GM21360 (cell line): ENCODE data around the gene RAB33A.

Experiments
- ATAC-seq: cut with Tn5 transposase; IDR thresholded peaks from one replicate; pipeline ENCODE4 v1.9.1; 2021; ENCODE audit warnings: mild to moderate bottlenecking, moderate library complexity; ENCODE audit not compliant: unreplicated experiment

The RAB33A gene

GRCh38 chrX:130171446-130172126 lies at the start of gene RAB33A:
RAB33A (plus strand) TSS chrX:130171962; CDS start chrX:130172063, 101 bp downstream.
- ATAC-seq, result no peak

DNA sequence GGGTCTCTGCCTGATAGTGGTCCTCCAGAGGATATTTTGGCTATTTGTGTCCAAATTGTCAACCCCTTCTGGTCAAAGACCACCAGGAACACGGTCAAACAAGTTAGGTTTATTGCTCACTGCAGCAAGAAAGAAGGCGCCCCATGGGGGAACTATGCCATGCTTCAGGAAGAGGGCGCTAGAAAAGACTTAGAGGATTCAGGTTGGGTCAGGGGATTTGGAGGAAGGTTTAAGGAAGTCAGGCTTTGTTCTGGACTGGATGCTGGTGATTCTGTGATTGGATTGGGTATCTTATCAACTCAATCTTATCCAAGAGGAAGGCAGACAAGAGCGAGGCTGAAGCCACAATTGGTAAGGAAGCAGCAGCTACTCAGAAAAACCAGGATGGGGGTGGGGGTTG lies 47.2 kb upstream of the RAB33A start:
- ATAC-seq, result no peak

GRCh38 chrX:130125091-130125874 lies 46.5 kb upstream of the RAB33A start:
- ATAC-seq, result no peak

- no peak for ATAC-seq
Observed at GRCh38 chrX:130130990-130131389, 40.8 kb upstream of the RAB33A start.

GRCh38 chrX:130136496-130136895 lies 35.3 kb upstream of the RAB33A start:
- ATAC-seq, result no peak

DNA sequence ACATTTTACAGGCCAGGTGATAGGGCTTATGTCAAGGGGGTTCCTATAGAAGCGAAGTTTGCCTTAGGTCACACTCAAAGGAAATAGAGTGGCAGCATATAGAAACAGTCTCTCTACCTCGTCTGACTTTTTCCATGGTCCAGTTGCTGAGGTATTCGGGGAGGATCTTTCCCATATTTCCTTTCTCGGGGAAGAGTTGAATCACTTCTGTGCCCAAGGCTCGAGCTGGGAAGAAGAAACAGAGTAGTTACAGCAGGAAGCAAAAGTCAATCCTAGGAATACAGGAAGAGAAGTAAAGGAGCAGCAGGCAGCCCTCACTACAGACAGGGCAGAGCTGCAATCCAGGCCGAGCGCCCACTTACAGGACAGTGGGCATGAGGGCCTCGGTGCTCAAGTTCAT lies 34.8 kb upstream of the RAB33A start:
- no peak for ATAC-seq

- ATAC-seq, result no peak
Observed at GRCh38 chrX:130139474-130140201, 32.1 kb upstream of the RAB33A start.

DNA sequence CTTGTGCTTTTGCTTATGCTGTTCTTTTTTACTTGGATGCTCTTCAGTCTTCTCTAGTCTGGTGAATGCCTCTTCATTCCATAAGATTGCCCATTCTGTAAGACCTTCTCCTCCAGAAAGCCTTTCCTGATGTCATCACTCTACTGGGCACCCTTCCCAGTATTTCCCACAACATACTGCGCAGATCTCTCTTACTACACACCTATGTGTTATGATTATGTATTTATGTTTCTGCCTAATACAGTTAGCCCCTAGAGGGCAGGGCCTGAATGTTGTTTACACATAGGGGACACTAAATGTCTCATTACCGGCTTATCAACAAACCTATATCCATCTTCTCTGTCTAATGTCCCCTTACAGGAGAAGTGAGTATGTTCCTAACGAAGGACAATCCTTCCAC lies 27.3 kb upstream of the RAB33A start:
- no peak for ATAC-seq

DNA sequence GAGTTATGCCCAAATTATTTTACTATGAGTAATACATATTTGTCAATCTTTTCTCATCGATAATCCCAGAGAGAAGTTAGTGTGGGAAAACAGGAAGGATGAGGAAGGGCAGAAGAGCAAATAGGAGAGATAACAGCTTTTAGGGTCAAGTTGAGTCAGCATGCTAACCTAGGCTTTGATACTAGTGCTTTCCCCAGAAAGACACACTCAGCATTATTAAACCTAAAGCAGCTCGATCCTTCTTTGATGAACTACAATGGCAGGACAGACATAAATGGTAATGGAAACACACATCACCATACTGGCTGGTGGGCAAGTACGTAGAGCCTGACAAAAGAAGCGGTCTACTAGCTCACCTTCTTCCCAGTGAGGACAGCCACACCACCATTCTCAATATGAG lies 26.6 kb upstream of the RAB33A start:
- no peak for ATAC-seq

- ATAC-seq, result no peak
Observed at GRCh38 chrX:130147631-130148030, 24.1 kb upstream of the RAB33A start.

DNA sequence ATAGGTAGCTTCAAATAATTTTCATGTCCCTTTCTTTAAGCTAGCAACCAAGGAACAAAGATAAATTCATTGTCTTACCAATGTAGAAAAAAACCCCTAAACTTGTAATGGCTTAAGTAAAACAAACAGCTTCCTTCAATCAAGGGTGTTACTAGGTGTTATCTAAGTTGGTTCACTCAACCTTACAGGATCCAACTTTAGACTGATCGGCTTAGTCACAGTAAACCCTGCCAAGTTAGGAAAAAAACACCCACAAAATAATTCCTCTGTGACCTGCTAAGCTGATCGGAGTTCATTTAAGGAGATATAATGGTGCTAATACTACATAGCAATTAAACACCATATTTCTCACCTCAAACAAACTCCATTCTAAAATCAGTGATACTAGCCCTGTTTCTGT lies 16.2 kb upstream of the RAB33A start:
- no peak for ATAC-seq

DNA sequence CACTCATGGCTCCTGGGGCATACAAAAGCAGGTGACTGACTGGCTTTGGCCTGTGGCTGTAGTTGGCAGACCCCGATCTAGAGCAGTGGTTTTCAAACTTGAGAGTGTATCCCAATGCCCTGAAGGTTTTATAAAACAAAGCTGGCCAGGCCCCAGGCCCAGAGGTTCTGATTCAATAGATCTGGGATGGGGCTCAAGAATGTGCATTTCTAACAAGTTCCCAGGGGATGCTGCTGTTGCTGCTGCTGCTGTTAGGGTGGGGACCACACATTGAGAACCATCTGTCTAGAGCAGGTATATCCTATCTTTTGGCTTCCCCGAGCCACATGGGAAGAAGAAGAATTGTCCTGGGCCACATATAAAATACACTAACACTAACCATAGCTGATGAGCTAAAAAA lies 13.5 kb upstream of the RAB33A start:
- ATAC-seq, result no peak

- no peak for ATAC-seq
Observed at GRCh38 chrX:130159776-130160175, 12.0 kb upstream of the RAB33A start.

GRCh38 chrX:130162094-130162735 lies 9.5 kb upstream of the RAB33A start:
- ATAC-seq, result no peak

- no peak for ATAC-seq
Observed at GRCh38 chrX:130163398-130163797, 8.4 kb upstream of the RAB33A start.

GRCh38 chrX:130165181-130165702 lies 6.5 kb upstream of the RAB33A start:
- ATAC-seq, result peak; percentile 16

DNA sequence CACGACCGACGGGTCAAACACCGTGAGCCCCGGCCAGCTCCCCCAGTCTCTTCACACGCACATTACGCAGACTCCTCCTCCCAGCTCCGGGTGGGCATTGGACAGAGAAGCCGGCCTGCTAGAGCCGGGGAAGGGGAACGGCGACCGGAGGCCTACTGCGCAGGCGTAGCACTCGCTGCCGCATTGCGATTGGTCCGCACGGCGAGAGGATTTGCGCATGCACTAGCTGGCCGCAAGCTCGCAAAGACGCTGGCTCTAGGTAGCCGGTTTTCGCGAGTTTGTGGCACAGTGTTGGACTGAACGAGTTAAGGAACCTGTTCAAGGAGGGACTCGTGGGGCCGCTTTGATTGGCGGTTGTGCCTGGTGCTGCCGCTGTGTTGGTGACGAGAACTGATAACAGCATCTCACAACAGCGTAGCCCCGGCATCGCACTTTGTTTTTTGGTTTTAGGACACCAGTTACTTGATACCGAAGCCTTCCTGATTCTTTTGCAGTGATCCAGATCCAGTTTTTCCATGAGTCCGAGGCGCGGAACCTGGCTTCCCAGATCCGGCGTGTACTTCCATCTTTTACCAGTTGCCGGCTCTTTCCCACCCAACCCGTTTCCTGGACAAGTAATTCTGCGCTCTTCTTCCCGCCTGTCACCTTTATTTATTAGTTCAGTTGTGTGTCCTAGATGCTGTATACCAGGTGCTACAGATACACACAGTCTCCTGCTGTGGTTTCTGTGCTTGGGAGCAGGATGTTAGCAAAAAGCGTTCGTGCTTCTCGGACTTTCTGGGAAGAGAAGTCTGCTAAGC lies 5.9 kb upstream of the RAB33A start, which contains the start of gene AIFM1:
Gene AIFM1, minus strand, starts transcription at position 139 of the 800 bp plus-strand sequence. CDS start 185 bp downstream, outside the sequence.
- ATAC-seq, result peak; percentile 85

- ATAC-seq, result no peak
Observed at GRCh38 chrX:130166503-130166777, 5.3 kb upstream of the RAB33A start.

- ATAC-seq, result no peak
Observed at GRCh38 chrX:130167040-130167439, 4.7 kb upstream of the RAB33A start.

GRCh38 chrX:130170752-130171445 lies 863 bp upstream of the RAB33A start:
- ATAC-seq, result peak; percentile 75
